Choroid plexus epithelial cell (primary cell): Measurements from ENCODE around the gene ERP44.
"Not testable (repeated sequence)": the region's sequence is repeated elsewhere in the genome, so short reads cannot be mapped to it uniquely, and the experiment has no call there.

Source experiments
- DNase-seq: peaks from one replicate; pipeline ENCODE4 v3.0.0-alpha.2; 2010; ENCODE audit warnings: low read depth
- H3K4me3 ChIP-seq: 2 replicates; pipeline ENCODE4 v1.5.1; 2011; ENCODE audit warnings: low read depth, mild to moderate bottlenecking, control low read depth, low read length, moderate library complexity
- CTCF ChIP-seq: conservative IDR thresholded peaks from 2 replicates; pipeline ENCODE4 v1.5.1; 2011; ENCODE audit warnings: low read depth, mild to moderate bottlenecking, control low read depth, inconsistent platforms, low read length, moderate library complexity

The ERP44 gene

GRCh38 chr9:100064872-100065581 lies 33.8 kb downstream of the ERP44 start:
- peak; percentile 78 for DNase-seq
- no peak overlapping the region for H3K4me3 ChIP-seq
- TF ChIP-seq CTCF, result no peak

GRCh38 chr9:100063185-100063584 lies 35.6 kb downstream of the ERP44 start:
- no peak for TF ChIP-seq CTCF
- H3K4me3 ChIP-seq, result no peak overlapping the region
- DNase-seq, result peak; percentile 16

- DNase-seq, H3K4me3 ChIP-seq: not testable (repeated sequence)
Observed at GRCh38 chr9:100062683-100063082, 36.1 kb downstream of the ERP44 start.

- no peak for DNase-seq
- no peak overlapping the region for H3K4me3 ChIP-seq
- no peak for TF ChIP-seq CTCF
Observed at GRCh38 chr9:100058699-100059579, 39.9 kb downstream of the ERP44 start.

DNA sequence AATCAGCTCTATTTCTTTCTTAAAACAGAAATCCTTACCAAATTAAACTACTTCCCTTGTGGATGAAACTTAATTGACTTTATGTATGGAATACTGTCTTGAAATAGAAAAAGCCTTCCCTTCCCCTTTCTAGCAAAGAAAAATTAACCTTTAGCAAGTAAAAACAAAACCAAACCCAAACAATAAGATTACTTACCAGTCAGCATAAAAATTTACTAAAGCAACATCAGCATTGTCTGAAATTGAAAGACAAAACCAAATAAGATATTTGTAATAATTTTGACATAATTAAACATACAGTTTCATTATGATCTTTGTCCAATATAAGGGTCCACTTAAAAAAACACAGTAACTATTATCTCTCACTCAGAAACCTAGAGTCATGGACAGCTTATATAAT lies 41.2 kb downstream of the ERP44 start:
- no peak overlapping the region for H3K4me3 ChIP-seq
- DNase-seq, result no peak
- no peak for TF ChIP-seq CTCF

GRCh38 chr9:100056561-100056960 lies 42.2 kb downstream of the ERP44 start:
- TF ChIP-seq CTCF, result no peak
- no peak for DNase-seq
- H3K4me3 ChIP-seq, result no peak overlapping the region

- H3K4me3 ChIP-seq, result no peak overlapping the region
- no peak for TF ChIP-seq CTCF
- DNase-seq, result no peak
Observed at GRCh38 chr9:100052375-100052774, 46.4 kb downstream of the ERP44 start.
